Breast epithelium (tissue), 4 donors: ENCODE measurements around the gene TMEM132D. TPM values are rescaled to one million over a fixed set of nuclear protein-coding genes. Genes with fewer than 3 reads are reported as not detected.
"Not testable (repeated sequence)": the region's sequence is repeated elsewhere in the genome, so short reads cannot be mapped to it uniquely, and the experiment has no call there.

Source experiments
- DNase-seq, 2 donors: peaks; one replicate each; pipeline ENCODE4 v3.0.0-alpha.2; 2019; ENCODE audit warnings: low spot score in 2 of 2
- H3K27ac ChIP-seq, 2 donors: fragments of 200-600 bp; sonication (generic) in 1 of 2; one replicate each; pipeline ENCODE4 v1.5.1; 2016 to 2019; ENCODE audit warnings: mild to moderate bottlenecking in 1 of 2
- H3K27me3 ChIP-seq, 2 donors: fragments of 200-600 bp; sonication (generic) in 1 of 2; one replicate each; pipeline versions ENCODE4 v1.5.1 to v1.6.0; 2017 to 2019; ENCODE audit warnings: control low read depth in 1 of 2, mild to moderate bottlenecking in 1 of 2
- H3K36me3 ChIP-seq: fragments of 200-600 bp; one replicate; pipeline ENCODE4 v1.5.1; 2019
- H3K4me1 ChIP-seq, 2 donors: fragments of 200-600 bp; sonication (generic); one replicate each; pipeline ENCODE4 v1.5.1; 2016 to 2019; ENCODE audit warnings: control low read depth in 1 of 2
- H3K4me3 ChIP-seq, 3 donors: fragments of 200-600 bp; sonication (generic); 1 replicate in 2 of 3; 2 replicates in 1 of 3; pipeline ENCODE4 v1.5.1; 2016 to 2019; ENCODE audit warnings: mild to moderate bottlenecking in 3 of 3, moderate library complexity in 2 of 3
- H3K9me3 ChIP-seq, 2 donors: fragments of 200-600 bp; sonication (generic) in 1 of 2; one replicate each; pipeline ENCODE4 v1.5.1; 2016 to 2019; ENCODE audit warnings: control low read depth in 1 of 2
- CTCF ChIP-seq, 3 donors: fragments of 450-650 bp; IDR thresholded peaks; one replicate each; pipeline ENCODE4 v1.5.1; 2016 to 2017; ENCODE audit warnings: antibody characterized with exemption in 3 of 3, mild to moderate bottlenecking in 3 of 3, moderate library complexity in 3 of 3
- POLR2A ChIP-seq: fragments of 450-650 bp; IDR thresholded peaks from one replicate; pipeline ENCODE4 v1.6.1; 2016; ENCODE audit warnings: antibody characterized with exemption, mild to moderate bottlenecking, moderate library complexity
- POLR2AphosphoS5 ChIP-seq, 3 donors: sonication (generic); formaldehyde crosslinking; IDR thresholded peaks; one replicate each; pipeline ENCODE4 v1.6.1; 2017; ENCODE audit warnings: antibody characterized with exemption in 3 of 3
- intact Hi-C: fragments of 100-400 bp; cut with DNase I; formaldehyde crosslinking; loops from one replicate; pipeline ENCODE4 v1.15.1; 2023; ENCODE audit warnings: low total_unique reads
- total RNA-seq, 3 donors: library from RNA; depleted of rRNA; stranded (reverse); fragments of >200 nt; gene quantifications; one replicate each; pipeline ENCODE4 v1.1.0, GENCODE V29; 2016

The TMEM132D gene
- total RNA-seq, 3 donors from 2014 or later = not detected

GRCh38 chr12:129544716-129545115, 359.1 kb downstream of the TMEM132D start:
- DNase-seq = no peak
- H3K27me3 ChIP-seq = no peaks in the 10 kb centered on the region
- H3K4me3 ChIP-seq = no peak overlapping the region
- TF ChIP-seq POLR2AphosphoS5 (IDR thresholded peaks at IDR 0.05) (no peak), CTCF (IDR thresholded peaks at IDR 0.05) (no peak), POLR2A (no peak)
- H3K36me3 ChIP-seq = no peaks in the 10 kb centered on the region
- H3K9me3 ChIP-seq = peaks cover 0 to 11% of the 10 kb centered on the region in 2 donors
- H3K27ac ChIP-seq = no peak overlapping the region
- intact Hi-C loops = no loop called here
- no peaks in the 10 kb centered on the region for H3K4me1 ChIP-seq

DNA sequence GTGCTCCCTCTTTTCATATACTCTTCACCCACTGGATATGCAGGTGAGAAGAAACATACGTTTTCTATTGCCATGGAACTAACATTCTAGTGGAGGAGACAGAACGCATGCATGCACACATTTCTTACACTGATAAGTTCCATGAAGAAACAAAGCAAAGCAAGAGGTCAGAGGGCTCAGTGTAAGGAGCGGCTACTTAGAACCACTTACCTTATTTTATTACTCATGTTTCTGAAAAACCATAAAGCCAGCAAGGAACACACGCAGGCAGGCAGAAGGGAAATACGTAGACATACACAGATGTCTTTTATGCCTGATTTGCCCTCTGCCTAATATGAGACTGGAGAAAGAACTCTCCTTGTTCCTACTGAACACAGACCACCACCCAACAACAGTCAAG, 362.9 kb downstream of the TMEM132D start:
- Histone ChIP-seq H3K4me3 (no peak overlapping the region), H3K27me3 (no peaks in the 10 kb centered on the region), H3K36me3 (no peaks in the 10 kb centered on the region), H3K27ac (no peak overlapping the region), H3K4me1 (no peaks in the 10 kb centered on the region), H3K9me3 (peaks cover 0 to 5% of the 10 kb centered on the region in 2 donors)
- intact Hi-C loops = no loop called here
- TF ChIP-seq POLR2A (no peak), POLR2AphosphoS5 (IDR thresholded peaks at IDR 0.05) (no peak), CTCF (IDR thresholded peaks at IDR 0.05) (no peak)
- DNase-seq = no peak

DNA sequence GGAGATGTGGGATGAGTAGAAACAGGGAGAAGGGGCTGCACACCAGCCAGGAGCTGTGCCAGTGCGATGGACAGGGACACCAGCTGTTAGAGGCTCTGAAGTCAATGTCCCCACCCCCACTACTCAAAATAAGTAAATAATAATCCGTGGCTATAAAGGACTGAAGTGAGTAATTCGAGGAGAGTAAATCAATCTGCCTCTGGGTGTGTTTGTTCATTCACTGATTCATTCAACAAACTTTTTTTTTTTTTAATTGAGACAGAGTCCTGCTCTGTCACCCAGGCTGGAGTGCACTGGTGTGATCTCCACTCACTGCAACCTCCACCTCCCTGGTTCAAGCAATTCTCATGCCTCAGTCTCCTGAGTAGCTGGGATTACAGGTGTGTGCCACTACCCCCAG, 363.6 kb downstream of the TMEM132D start:
- no peaks in the 10 kb centered on the region for H3K4me1 ChIP-seq
- H3K9me3 ChIP-seq = peaks cover 0 to 5% of the 10 kb centered on the region in 2 donors
- DNase-seq = no peak
- H3K27me3 ChIP-seq = no peaks in the 10 kb centered on the region
- TF ChIP-seq CTCF (IDR thresholded peaks at IDR 0.05) (no peak), POLR2A (no peak), POLR2AphosphoS5 (IDR thresholded peaks at IDR 0.05) (no peak)
- no peaks in the 10 kb centered on the region for H3K36me3 ChIP-seq
- no peak overlapping the region for H3K27ac ChIP-seq
- intact Hi-C loops = no loop called here
- no peak overlapping the region for H3K4me3 ChIP-seq

GRCh38 chr12:129538724-129539335, 365.0 kb downstream of the TMEM132D start:
- intact Hi-C loops, H3K27me3 ChIP-seq, H3K27ac ChIP-seq, DNase-seq, H3K9me3 ChIP-seq, H3K36me3 ChIP-seq, H3K4me1 ChIP-seq, H3K4me3 ChIP-seq: not testable (repeated sequence)

DNA sequence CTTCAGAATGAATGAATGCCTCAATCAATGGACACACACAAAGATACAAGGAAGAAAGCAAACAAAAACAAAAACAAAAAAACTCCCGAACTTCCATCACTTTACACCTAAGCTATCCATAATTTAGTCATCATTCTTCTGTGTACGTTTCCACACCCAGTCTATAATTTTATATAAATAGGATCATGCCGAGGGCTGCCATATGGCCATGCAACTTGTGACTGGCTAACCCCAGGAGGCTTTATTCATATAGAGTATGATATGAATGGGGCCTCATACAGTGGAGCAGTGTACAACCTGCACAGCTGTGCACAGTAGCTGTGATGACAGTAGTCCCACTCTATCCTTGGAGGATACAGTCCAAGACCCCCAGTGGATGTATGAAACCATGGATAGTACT, 365.7 kb downstream of the TMEM132D start:
- peaks cover 0 to 5% of the 10 kb centered on the region in 2 donors for H3K9me3 ChIP-seq
- no peaks in the 10 kb centered on the region for H3K36me3 ChIP-seq
- TF ChIP-seq CTCF (IDR thresholded peaks at IDR 0.05) = no peak
- no peak for TF ChIP-seq POLR2A
- TF ChIP-seq POLR2AphosphoS5 (IDR thresholded peaks at IDR 0.05) = no peak
- H3K4me3 ChIP-seq = no peak overlapping the region
- H3K27me3 ChIP-seq = no peaks in the 10 kb centered on the region
- H3K4me1 ChIP-seq = no peaks in the 10 kb centered on the region
- intact Hi-C loops = no loop called here
- no peak for DNase-seq
- H3K27ac ChIP-seq = no peak overlapping the region
